ENCODE measurements around the gene SESN3. TPM values are rescaled to one million over a fixed set of nuclear protein-coding genes. Genes with fewer than 3 reads are reported as not detected.

The SESN3 gene, protein sequence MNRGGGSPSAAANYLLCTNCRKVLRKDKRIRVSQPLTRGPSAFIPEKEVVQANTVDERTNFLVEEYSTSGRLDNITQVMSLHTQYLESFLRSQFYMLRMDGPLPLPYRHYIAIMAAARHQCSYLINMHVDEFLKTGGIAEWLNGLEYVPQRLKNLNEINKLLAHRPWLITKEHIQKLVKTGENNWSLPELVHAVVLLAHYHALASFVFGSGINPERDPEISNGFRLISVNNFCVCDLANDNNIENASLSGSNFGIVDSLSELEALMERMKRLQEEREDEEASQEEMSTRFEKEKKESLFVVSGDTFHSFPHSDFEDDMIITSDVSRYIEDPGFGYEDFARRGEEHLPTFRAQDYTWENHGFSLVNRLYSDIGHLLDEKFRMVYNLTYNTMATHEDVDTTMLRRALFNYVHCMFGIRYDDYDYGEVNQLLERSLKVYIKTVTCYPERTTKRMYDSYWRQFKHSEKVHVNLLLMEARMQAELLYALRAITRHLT
- total RNA-seq (2022) (28.2 and 29.2 TPM in 2 replicates), Bru-seq, nascent RNA (percentile 87 among the genes with signal in this experiment), BruChase-seq, experiment 1, labeled RNA remaining after a 2-hour chase (percentile 87 among the genes with signal in this experiment), BruChase-seq, experiment 2, labeled RNA remaining after a 6-hour chase (percentile 90 among the genes with signal in this experiment)
- long read RNA-seq, partial matches to known transcripts = 0 of 9 reads
- long read RNA-seq, other reads (novel, unspliced or antisense) = 9 of 9 reads

DNA sequence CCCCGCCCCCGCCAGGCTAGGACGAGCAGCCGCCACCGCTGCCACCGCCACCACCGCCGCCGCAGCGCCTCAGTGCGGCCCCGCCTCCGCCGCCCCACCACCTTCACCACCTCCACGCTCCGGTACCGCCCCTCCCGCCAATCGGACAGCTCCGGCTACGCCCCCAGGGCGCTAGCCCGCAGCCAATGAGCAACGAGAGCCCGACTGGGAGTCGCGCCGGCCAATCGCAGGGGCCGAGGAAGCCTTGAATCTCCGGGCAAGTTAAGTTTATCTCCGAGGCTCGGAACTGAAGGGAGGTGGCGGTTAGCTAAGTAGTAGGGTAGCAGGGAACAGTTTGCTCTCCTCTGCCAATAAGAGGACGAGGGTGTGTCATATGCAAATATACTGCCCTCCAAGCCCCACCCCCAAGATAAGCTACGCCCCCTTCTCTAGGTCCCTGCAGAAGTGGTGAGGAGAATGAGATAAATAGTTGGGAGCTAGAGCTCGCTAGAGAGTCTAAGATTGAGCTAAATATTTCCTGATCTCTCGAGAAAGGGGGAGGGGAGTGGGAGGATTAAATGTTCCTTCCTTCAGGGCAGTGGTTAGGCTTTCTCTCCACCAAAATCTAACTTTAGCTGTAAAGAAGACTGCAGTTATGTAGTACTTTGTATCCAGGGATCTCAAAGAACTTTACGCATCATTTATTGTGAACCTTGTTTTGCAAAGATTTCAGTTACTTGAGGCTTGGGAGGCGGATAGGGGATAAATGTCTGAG lies at the start of gene SESN3:
TSS of gene SESN3 (minus strand) at position 76 of the 754 bp plus-strand sequence. CDS start 342 bp downstream, outside the sequence.
- Histone ChIP-seq H3K9me3 (no peaks in the 10 kb centered on the region; the same call in 1 of the 2 replicates), H3K27me3 (replicated peaks; ENCODE audit: control insufficient read depth, insufficient read depth, low read length) (no peaks in the 10 kb centered on the region), H3K4me1 (peaks cover 7% of the 10 kb centered on the region; the same call in 1 of the 2 replicates), H3K4me3 (ENCODE audit: low read depth, low read length) (peak within 1 kb of the TSS; percentile 86), H3K36me3 (ENCODE audit: control insufficient read depth, insufficient read depth, low read length) (no peaks in the 10 kb centered on the region)
- no peak within 1 kb of the TSS for H3K4me3 Mint-ChIP-seq (ENCODE audit: unreplicated experiment)
- H3K4me1 Mint-ChIP-seq (ENCODE audit: low read depth, unreplicated experiment) = peaks cover 6% of the 10 kb centered on the region
- H3K36me3 Mint-ChIP-seq (ENCODE audit: insufficient read depth, unreplicated experiment) = no peaks in the 10 kb centered on the region
- no TSS peak for BruUV-seq (replicated peaks)
- peak within 1 kb of the TSS; percentile 29 for H3K27ac Mint-ChIP-seq (ENCODE audit: unreplicated experiment)
- ChIA-PET CTCF (interaction anchor here (0.6 to 1.7 kb wide), 26 partner anchors 10 to 1091 kb away, joined by 3 to 20 read pairs (median 6); partner anchors contain the start of gene FAM76B), POLR2A (interaction anchor here (0.6 to 2.0 kb wide), 15 partner anchors 12 to 690 kb away, joined by 3 to 19 read pairs (median 3); partner anchors contain the start of genes CEP57, CWC15, FAM76B and KDM4D)
- TF ChIP-seq, protein P1, sequence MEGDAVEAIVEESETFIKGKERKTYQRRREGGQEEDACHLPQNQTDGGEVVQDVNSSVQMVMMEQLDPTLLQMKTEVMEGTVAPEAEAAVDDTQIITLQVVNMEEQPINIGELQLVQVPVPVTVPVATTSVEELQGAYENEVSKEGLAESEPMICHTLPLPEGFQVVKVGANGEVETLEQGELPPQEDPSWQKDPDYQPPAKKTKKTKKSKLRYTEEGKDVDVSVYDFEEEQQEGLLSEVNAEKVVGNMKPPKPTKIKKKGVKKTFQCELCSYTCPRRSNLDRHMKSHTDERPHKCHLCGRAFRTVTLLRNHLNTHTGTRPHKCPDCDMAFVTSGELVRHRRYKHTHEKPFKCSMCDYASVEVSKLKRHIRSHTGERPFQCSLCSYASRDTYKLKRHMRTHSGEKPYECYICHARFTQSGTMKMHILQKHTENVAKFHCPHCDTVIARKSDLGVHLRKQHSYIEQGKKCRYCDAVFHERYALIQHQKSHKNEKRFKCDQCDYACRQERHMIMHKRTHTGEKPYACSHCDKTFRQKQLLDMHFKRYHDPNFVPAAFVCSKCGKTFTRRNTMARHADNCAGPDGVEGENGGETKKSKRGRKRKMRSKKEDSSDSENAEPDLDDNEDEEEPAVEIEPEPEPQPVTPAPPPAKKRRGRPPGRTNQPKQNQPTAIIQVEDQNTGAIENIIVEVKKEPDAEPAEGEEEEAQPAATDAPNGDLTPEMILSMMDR (IDR thresholded peaks at IDR 0.05; ENCODE audit: insufficient read depth in 1 of 2, low read depth in 1 of 2, low read length in 1 of 2, severe bottlenecking in 1 of 2, unreplicated experiment in 1 of 2) = no peak
- no peaks in the 10 kb centered on the region for H3K9me3 Mint-ChIP-seq (ENCODE audit: unreplicated experiment)
- intact Hi-C loops (cut with micrococcal nuclease; ENCODE audit: unreplicated experiment) = loop anchor here (1.0 to 2.0 kb wide), 8 partner anchors 12 to 558 kb away; partner anchors contain the start of gene FAM76B
- peak; percentile 100 for DNase-seq
- H3K27me3 Mint-ChIP-seq (ENCODE audit: insufficient read depth, unreplicated experiment) = no peaks in the 10 kb centered on the region

DNA sequence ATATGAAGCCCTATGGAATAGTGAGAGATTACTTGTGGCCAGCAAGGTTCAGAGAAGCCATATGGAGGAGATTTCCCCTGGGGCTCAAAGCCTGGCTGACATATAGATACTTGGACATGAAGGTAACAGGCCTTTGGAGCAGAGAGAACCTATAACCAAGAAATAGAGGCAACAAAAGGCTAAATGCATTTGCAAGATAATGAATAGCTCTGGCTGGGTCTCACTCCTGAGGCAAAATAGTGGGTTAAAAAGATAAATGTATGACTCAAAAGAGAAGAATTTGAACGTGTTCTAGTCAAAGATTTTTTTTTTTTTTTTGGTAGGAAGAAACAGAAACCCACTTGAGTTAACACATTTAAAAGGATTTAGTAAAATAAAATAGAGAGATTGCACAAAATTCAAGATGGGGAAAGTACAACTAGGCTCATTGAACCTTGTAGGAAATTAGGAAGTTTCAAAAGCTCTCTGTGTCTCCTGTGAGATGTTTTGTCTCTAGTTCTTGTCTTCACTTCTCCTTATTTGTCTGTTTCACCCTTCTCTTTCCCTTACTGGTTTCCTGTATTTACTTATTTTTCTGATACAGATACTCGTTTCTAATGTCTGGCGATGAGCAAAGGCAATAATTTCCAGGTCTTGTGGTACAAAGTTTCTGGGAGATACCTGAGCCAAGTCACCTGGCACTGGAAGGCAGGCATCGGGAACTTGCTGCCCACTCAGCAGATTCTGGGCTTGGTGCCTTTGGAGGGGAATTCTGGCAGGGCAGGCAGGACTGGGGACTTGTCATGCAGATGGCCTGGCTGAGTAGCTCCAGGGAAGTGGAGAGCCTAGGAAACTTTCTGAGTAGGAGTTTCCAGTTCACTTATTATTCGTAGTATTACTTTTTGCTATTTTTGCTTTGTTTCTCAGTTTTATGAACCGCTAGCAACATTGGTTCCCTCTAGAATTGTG lies 49.2 kb upstream of the SESN3 start:
- peaks cover 52% of the 10 kb centered on the region for H3K4me1 Mint-ChIP-seq (ENCODE audit: low read depth, unreplicated experiment)

More for the DNA sequence above, 49.2 kb upstream of the SESN3 start:
- Histone ChIP-seq H3K4me3 (ENCODE audit: low read depth, low read length) (no peak overlapping the region), H3K4me1 (peaks cover 68% of the 10 kb centered on the region), H3K36me3 (ENCODE audit: control insufficient read depth, insufficient read depth, low read length) (no peaks in the 10 kb centered on the region), H3K9me3 (no peaks in the 10 kb centered on the region), H3K27me3 (replicated peaks; ENCODE audit: control insufficient read depth, insufficient read depth, low read length) (no peaks in the 10 kb centered on the region)
- TF ChIP-seq, protein P1 (IDR thresholded peaks at IDR 0.05; ENCODE audit: insufficient read depth in 1 of 2, low read depth in 1 of 2, low read length in 1 of 2, severe bottlenecking in 1 of 2, unreplicated experiment in 1 of 2) = no peak
- BruUV-seq (replicated peaks) = no TSS peak
- DNase-seq = no peak
- POLR2A ChIA-PET = interaction anchor here (0.6 to 1.0 kb wide), 2 partner anchors 11 to 36 kb away, joined by 4 to 8 read pairs; no protein-coding TSS in a partner anchor
- Mint-ChIP-seq H3K36me3 (ENCODE audit: insufficient read depth, unreplicated experiment) (no peaks in the 10 kb centered on the region), H3K27ac (ENCODE audit: unreplicated experiment) (peak overlapping the region; percentile 83), H3K4me3 (ENCODE audit: unreplicated experiment) (peak overlapping the region; percentile 31), H3K9me3 (ENCODE audit: unreplicated experiment) (peaks cover 10% of the 10 kb centered on the region), H3K27me3 (ENCODE audit: insufficient read depth, unreplicated experiment) (no peaks in the 10 kb centered on the region)
- CTCF ChIA-PET = interaction anchor here (0.7 to 1.2 kb wide), 2 partner anchors 37 to 49 kb away, joined by 3 to 6 read pairs; partner anchors contain the start of gene SESN3
- intact Hi-C loops (cut with micrococcal nuclease; ENCODE audit: unreplicated experiment) = loop anchor here (10.0 kb wide), 1 partner anchor 485 kb away; no protein-coding TSS in a partner anchor
